GM23248 (cell line): ENCODE results near the gene EPHA3. TPM values are rescaled to one million over a fixed set of nuclear protein-coding genes. Genes with fewer than 3 reads are reported as not detected.

Source experiments
- DNase-seq: peaks from one replicate; pipeline ENCODE4 v3.0.0-alpha.2; 2015
- H2AFZ ChIP-seq: fragments of 200-600 bp; sonication (generic); 2 replicates; pipeline ENCODE4 v1.6.1; 2016; ENCODE audit warnings: antibody characterized with exemption
- H3F3A ChIP-seq: fragments of 200-600 bp; sonication (generic); 2 replicates; pipeline ENCODE4 v1.6.1; 2016; ENCODE audit warnings: mild to moderate bottlenecking, antibody characterized with exemption, mixed run types; ENCODE audit not compliant: insufficient read depth
- H3K27ac ChIP-seq: fragments of 200-600 bp; sonication (generic); 2 replicates; pipeline ENCODE4 v1.5.1; 2016; ENCODE audit warnings: mild to moderate bottlenecking
- H3K27me3 ChIP-seq: fragments of 200-600 bp; sonication (generic); replicated peaks from 2 replicates; pipeline ENCODE4 v1.6.1; 2016; ENCODE audit warnings: mild to moderate bottlenecking; ENCODE audit not compliant: insufficient read depth
- H3K36me3 ChIP-seq: fragments of 200-600 bp; sonication (generic); 2 replicates; pipeline ENCODE4 v1.6.1; 2016; ENCODE audit warnings: low read depth, mild to moderate bottlenecking
- H3K4me1 ChIP-seq: fragments of 200-600 bp; sonication (generic); 2 replicates; pipeline ENCODE4 v1.6.1; 2016; ENCODE audit warnings: mild to moderate bottlenecking; ENCODE audit not compliant: insufficient read depth
- H3K4me2 ChIP-seq: fragments of 200-600 bp; sonication (generic); one replicate; pipeline ENCODE4 v1.6.1; 2016; ENCODE audit warnings: mild to moderate bottlenecking; ENCODE audit not compliant: unreplicated experiment
- H3K4me3 ChIP-seq: fragments of 200-600 bp; sonication (generic); 2 replicates; pipeline ENCODE4 v1.5.1; 2016; ENCODE audit warnings: mild to moderate bottlenecking
- H3K79me2 ChIP-seq: fragments of 200-600 bp; sonication (generic); 2 replicates; pipeline ENCODE4 v1.6.1; 2016; ENCODE audit warnings: mild to moderate bottlenecking; ENCODE audit not compliant: insufficient read depth
- H3K9ac ChIP-seq: fragments of 200-600 bp; sonication (generic); 2 replicates; pipeline ENCODE4 v1.6.1; 2016; ENCODE audit warnings: mild to moderate bottlenecking
- H3K9me2 ChIP-seq: fragments of 200-600 bp; sonication (generic); 2 replicates; pipeline ENCODE4 v1.6.1; 2016; ENCODE audit warnings: mixed run types, mild to moderate bottlenecking, moderate library complexity; ENCODE audit not compliant: insufficient read depth
- H3K9me3 ChIP-seq: fragments of 200-600 bp; sonication (generic); one replicate; pipeline ENCODE4 v1.6.1; 2017; ENCODE audit warnings: low read depth
- H4K20me1 ChIP-seq: fragments of 200-600 bp; sonication (generic); 2 replicates; pipeline ENCODE4 v1.6.0; 2016; ENCODE audit not compliant: insufficient read depth
- EZH2 ChIP-seq: fragments of 200-600 bp; sonication (generic); IDR thresholded peaks from 2 replicates; pipeline ENCODE4 v1.6.1; 2018; ENCODE audit warnings: antibody characterized with exemption, mild to moderate bottlenecking; ENCODE audit not compliant: insufficient read depth, poor library complexity, severe bottlenecking
- EZH2phosphoT487 ChIP-seq: fragments of 200-600 bp; sonication (generic); IDR thresholded peaks from 2 replicates; pipeline ENCODE4 v1.6.1; 2018; ENCODE audit warnings: antibody characterized with exemption, moderate library complexity, mild to moderate bottlenecking, low read depth; ENCODE audit not compliant: insufficient read depth
- WGBS, 2 experiments: methylation state at CpG; one replicate each; pipeline ENCODE4 v1.1.6; 2015 to 2017; ENCODE audit warnings: low lambda C conversion rate in 2 of 2, low coverage in 1 of 2; ENCODE audit errors: missing lambda C conversion rate in 2 of 2; 5-methylcytosine and 5-hydroxymethylcytosine counted together
- in situ Hi-C: fragments of 300-500 bp; cut with MboI; formaldehyde crosslinking; loops from 2 replicates; pipeline ENCODE4 v1.15.0; 2020
- polyA plus RNA-seq: library from polyadenylated mRNA; unstranded; fragments of >200 nt; fragmentation: Nextera tagmentation; extraction: Ambion mirVana; gene quantifications from 2 replicates; pipeline ENCODE4 v1.2.1, GENCODE V29; 2016
- total RNA-seq: library from RNA; depleted of rRNA; stranded (reverse); fragments of >200 nt; shearing (Covaris generic); gene quantifications from 2 replicates; pipeline ENCODE4 v1.2.3, GENCODE V29; 2014

Gene EPHA3
- total and polyA plus RNA-seq, 2 experiments from 2014 or later: under 0.01 to 0.05 TPM

DNA sequence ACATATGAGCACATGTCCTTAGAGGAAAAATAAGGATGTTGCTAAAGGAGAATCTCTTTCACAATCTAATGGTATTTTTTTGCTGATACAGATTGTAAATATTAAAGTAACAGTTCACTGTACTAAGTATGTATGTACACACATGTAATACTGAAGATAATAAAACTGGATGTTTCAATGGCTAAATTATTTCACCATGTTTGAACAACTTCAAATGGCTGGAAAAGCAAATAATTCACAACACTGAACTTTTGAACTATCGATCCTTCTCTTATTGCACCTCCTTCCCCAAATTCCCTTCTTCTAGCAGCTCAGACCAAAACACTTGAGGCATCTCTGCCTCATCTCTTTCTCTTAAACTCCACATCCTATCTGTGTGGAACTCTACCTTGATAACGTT lies 149.5 kb downstream of the EPHA3 start:
- in situ Hi-C loops: no loop called here

DNA sequence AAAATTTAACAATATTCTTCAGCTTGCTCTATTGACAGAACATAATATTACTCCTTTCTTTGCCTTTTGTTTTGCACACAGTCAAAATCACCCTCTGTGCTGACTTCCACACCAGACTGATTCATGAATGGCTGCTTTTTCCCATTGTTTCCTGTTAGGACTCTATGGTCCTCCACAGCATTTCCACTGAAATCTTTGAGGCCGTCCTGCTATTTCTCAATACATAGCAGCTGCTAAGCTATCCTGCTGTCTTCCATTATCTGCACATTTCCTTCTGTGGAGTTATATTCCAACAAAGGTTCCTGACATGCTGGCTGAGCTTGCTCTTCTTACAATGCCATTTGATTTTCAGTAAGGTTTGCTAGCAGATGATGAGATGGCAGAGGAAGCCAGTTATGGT lies 153.3 kb downstream of the EPHA3 start:
- in situ Hi-C loops: no loop called here
- no peaks in the 10 kb centered on the region for H3K9me3 ChIP-seq
- no peaks in the 10 kb centered on the region for H3K9me2 ChIP-seq
- no peaks in the 10 kb centered on the region for H3F3A ChIP-seq
- TF ChIP-seq EZH2 (no peak), EZH2phosphoT487 (no peak)
- 6 to 10% methylated on average over 1 of the region's 1 CpG for WGBS, 2 experiments
- H3K4me3 ChIP-seq: no peak overlapping the region
- no peaks in the 10 kb centered on the region for H3K4me1 ChIP-seq
- H3K27me3 ChIP-seq: no peaks in the 10 kb centered on the region
- no peak overlapping the region for H3K4me2 ChIP-seq
- H4K20me1 ChIP-seq: no peaks in the 10 kb centered on the region
- H2AFZ ChIP-seq: no peak overlapping the region
- H3K27ac ChIP-seq: no peak overlapping the region
- H3K79me2 ChIP-seq: no peaks in the 10 kb centered on the region
- no peak overlapping the region for H3K9ac ChIP-seq
- H3K36me3 ChIP-seq: no peaks in the 10 kb centered on the region
- DNase-seq: no peak

More for the DNA sequence above, 149.5 kb downstream of the EPHA3 start:
- H3K9me3 ChIP-seq: no peaks in the 10 kb centered on the region
- no peaks in the 10 kb centered on the region for H4K20me1 ChIP-seq
- H3K27ac ChIP-seq: no peak overlapping the region
- DNase-seq: no peak
- WGBS, 2 experiments: 52 to 57% methylated on average over 2 of the region's 2 CpGs
- H3K9ac ChIP-seq: no peak overlapping the region
- H2AFZ ChIP-seq: no peak overlapping the region
- H3K4me2 ChIP-seq: no peak overlapping the region
- H3K4me3 ChIP-seq: no peak overlapping the region
- no peaks in the 10 kb centered on the region for H3K9me2 ChIP-seq
- H3K4me1 ChIP-seq: no peaks in the 10 kb centered on the region
- H3K36me3 ChIP-seq: no peaks in the 10 kb centered on the region
- TF ChIP-seq EZH2 (no peak), EZH2phosphoT487 (no peak)
- H3K79me2 ChIP-seq: no peaks in the 10 kb centered on the region
- no peaks in the 10 kb centered on the region for H3F3A ChIP-seq
- no peaks in the 10 kb centered on the region for H3K27me3 ChIP-seq

DNA sequence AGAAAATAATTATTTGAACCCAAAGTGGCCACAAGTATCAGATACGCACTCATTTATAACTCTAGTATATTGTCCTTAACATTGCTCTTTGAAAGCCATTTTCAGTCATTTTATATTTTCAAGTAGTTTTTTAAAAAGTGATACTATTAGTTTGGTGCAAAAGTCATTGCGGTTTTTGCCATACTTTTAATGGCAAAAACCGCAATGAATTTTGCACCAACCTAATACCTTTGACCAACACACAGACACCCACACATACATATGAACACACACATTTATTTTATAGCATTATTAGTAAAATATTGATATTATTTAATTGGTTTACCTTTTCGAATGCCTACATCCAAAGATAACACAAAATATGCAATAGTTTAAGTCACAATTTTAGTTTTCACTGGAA lies 154.3 kb downstream of the EPHA3 start:
- Histone ChIP-seq H3K4me1 (no peaks in the 10 kb centered on the region), H3K9ac (no peak overlapping the region), H3K27ac (no peak overlapping the region), H2AFZ (no peak overlapping the region), H3K9me3 (no peaks in the 10 kb centered on the region), H3K4me2 (no peak overlapping the region), H3K36me3 (no peaks in the 10 kb centered on the region), H3F3A (no peaks in the 10 kb centered on the region), H3K27me3 (no peaks in the 10 kb centered on the region), H3K9me2 (no peaks in the 10 kb centered on the region), H3K79me2 (no peaks in the 10 kb centered on the region), H4K20me1 (no peaks in the 10 kb centered on the region), H3K4me3 (no peak overlapping the region)
- TF ChIP-seq EZH2phosphoT487 (no peak), EZH2 (no peak)
- DNase-seq: no peak
- 77 to 84% methylated on average over 4 of the region's 4 CpGs for WGBS, 2 experiments
- in situ Hi-C loops: no loop called here

DNA sequence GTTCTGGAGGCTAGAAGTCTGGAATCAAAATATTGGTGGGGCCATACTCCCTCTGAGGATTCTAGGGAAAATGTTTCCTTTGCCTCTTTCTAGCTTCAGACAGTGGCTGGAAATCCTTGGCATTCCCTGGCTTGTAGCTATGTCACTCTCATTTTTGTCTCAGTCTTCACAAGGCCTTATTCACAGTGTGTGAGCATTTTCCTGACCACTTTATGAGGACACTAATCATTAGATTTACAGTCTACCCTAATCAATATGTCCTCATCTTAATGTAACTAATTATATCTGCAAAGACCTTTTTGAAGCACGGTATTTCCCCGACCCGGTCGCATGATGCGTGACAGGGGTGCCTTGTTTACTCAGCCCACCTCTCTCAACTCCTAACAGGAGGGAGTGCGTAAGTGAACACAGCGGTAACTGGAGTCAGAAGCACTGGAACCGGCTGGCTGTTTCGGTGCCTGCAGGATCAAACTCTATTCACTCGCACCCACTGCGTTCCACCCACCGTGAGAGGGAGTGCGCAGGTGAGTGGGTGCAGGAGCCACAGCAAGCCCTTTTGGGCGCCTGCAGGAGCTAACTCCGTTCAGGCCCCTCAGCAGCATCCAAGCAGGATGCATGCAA lies 155.0 kb downstream of the EPHA3 start:
- Histone ChIP-seq H3K79me2 (no peaks in the 10 kb centered on the region), H3K4me2 (no peak overlapping the region), H3K4me1 (no peaks in the 10 kb centered on the region), H2AFZ (no peak overlapping the region), H3K27ac (no peak overlapping the region), H3K9me3 (no peaks in the 10 kb centered on the region), H3K9me2 (no peaks in the 10 kb centered on the region), H4K20me1 (no peaks in the 10 kb centered on the region), H3K9ac (no peak overlapping the region), H3F3A (no peaks in the 10 kb centered on the region), H3K4me3 (no peak overlapping the region), H3K36me3 (no peaks in the 10 kb centered on the region), H3K27me3 (no peaks in the 10 kb centered on the region)
- DNase-seq: no peak
- in situ Hi-C loops: no loop called here
- WGBS, 2 experiments: 80 to 81% methylated on average over 15 of the region's 15 CpGs
- TF ChIP-seq EZH2: no peak

DNA sequence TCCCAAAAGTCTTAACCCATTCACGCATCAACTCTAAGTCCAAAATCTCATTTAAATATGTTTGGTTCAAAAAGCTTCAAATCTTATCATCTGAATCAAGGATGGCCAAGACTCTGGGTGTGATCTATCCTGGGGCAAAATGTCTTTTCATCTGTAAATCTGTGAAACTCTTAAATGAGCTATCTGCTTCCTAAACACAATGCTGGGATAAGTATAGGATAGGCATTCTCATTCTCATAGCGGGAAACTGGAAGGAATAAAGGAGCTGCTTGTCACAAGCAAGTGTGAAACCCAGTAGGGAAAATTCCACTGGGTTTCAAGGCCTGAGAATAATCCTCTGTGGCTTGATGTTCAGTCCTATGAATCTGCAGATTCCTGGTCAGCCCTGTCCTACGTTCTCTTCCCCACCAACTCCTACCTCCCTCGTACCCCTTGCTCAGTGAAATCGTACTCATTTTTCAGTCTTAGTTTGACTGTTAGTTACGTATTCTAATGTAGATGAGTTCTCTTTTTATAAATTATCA lies 156.7 kb downstream of the EPHA3 start:
- DNase-seq: no peak
- Histone ChIP-seq H3K27ac (no peak overlapping the region), H3K4me2 (no peak overlapping the region), H3K4me1 (no peaks in the 10 kb centered on the region), H3K36me3 (no peaks in the 10 kb centered on the region), H4K20me1 (no peaks in the 10 kb centered on the region), H3K9ac (no peak overlapping the region), H3K4me3 (no peak overlapping the region), H3K79me2 (no peaks in the 10 kb centered on the region), H3K27me3 (no peaks in the 10 kb centered on the region), H2AFZ (no peak overlapping the region), H3K9me3 (no peaks in the 10 kb centered on the region), H3K9me2 (no peaks in the 10 kb centered on the region), H3F3A (no peaks in the 10 kb centered on the region)
- no peak for TF ChIP-seq EZH2phosphoT487
- TF ChIP-seq EZH2: no peak
- in situ Hi-C loops: no loop called here
- WGBS, 2 experiments: 66 to 74% methylated on average over 6 of the region's 6 CpGs
